Measurements from ENCODE around the gene ACBD4. TPM values are rescaled to one million over a fixed set of nuclear protein-coding genes. Genes with fewer than 3 reads are reported as not detected.

Gene ACBD4
- total RNA-seq, 4 donors from 2014 or later: 5.1 to 23.4 (median 9.5) TPM

GRCh38 chr17:45091778-45092425, 43.6 kb upstream of the ACBD4 start:
- TF ChIP-seq, protein P1, sequence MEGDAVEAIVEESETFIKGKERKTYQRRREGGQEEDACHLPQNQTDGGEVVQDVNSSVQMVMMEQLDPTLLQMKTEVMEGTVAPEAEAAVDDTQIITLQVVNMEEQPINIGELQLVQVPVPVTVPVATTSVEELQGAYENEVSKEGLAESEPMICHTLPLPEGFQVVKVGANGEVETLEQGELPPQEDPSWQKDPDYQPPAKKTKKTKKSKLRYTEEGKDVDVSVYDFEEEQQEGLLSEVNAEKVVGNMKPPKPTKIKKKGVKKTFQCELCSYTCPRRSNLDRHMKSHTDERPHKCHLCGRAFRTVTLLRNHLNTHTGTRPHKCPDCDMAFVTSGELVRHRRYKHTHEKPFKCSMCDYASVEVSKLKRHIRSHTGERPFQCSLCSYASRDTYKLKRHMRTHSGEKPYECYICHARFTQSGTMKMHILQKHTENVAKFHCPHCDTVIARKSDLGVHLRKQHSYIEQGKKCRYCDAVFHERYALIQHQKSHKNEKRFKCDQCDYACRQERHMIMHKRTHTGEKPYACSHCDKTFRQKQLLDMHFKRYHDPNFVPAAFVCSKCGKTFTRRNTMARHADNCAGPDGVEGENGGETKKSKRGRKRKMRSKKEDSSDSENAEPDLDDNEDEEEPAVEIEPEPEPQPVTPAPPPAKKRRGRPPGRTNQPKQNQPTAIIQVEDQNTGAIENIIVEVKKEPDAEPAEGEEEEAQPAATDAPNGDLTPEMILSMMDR (IDR thresholded peaks at IDR 0.05; ENCODE audit: low read depth): no peak

GRCh38 chr17:45092911-45093430, 42.5 kb upstream of the ACBD4 start:
- TF ChIP-seq, protein P1 (IDR thresholded peaks at IDR 0.05; ENCODE audit: low read depth): no peak

GRCh38 chr17:45093444-45094110, 41.9 kb upstream of the ACBD4 start:
- TF ChIP-seq, protein P1 (IDR thresholded peaks at IDR 0.05; ENCODE audit: low read depth): no peak

- TF ChIP-seq, protein P1 (IDR thresholded peaks at IDR 0.05; ENCODE audit: low read depth): no peak
Measured at GRCh38 chr17:45096141-45096540, 39.3 kb upstream of the ACBD4 start.

GRCh38 chr17:45096926-45097325, 38.6 kb upstream of the ACBD4 start:
- TF ChIP-seq, protein P1 (IDR thresholded peaks at IDR 0.05; ENCODE audit: low read depth): no peak

GRCh38 chr17:45098081-45098868, 37.2 kb upstream of the ACBD4 start:
- TF ChIP-seq, protein P1 (IDR thresholded peaks at IDR 0.05; ENCODE audit: low read depth): no peak

Measured in subcutaneous adipose tissue (tissue), 4 donors.